BJ (cell line): ENCODE data around the gene SULF2. TPM values are rescaled to one million over a fixed set of nuclear protein-coding genes. Genes with fewer than 3 reads are reported as not detected.

ENCODE experiments used
- CTCF ChIA-PET: fragments of 350-600 bp; formaldehyde crosslinking; extraction: SDS; loops from one replicate; lab custom pipeline; 2021; ENCODE audit warnings: antibody characterized with exemption, inconsistent platforms; lab: Yijun Ruan, JAX
- POLR2A ChIA-PET: fragments of 300-600 bp; sonication (Branson Sonifier 250); formaldehyde crosslinking; extraction: SDS; loops from one replicate; lab custom pipeline; 2021; ENCODE audit warnings: antibody characterized with exemption; lab: Charles Lee
- DNase-seq: peaks from one replicate; pipeline ENCODE4 v3.0.0-alpha.2; 2011; ENCODE audit warnings: low read depth
- H3K27me3 ChIP-seq: 2 replicates; pipeline ENCODE4 v1.6.0; 2011; ENCODE audit warnings: low read length; ENCODE audit not compliant: control insufficient read depth, insufficient read depth
- H3K36me3 ChIP-seq: 2 replicates; pipeline ENCODE4 v1.5.1; 2011; ENCODE audit warnings: low read length; ENCODE audit not compliant: control insufficient read depth, insufficient read depth
- H3K4me3 ChIP-seq: 2 replicates; pipeline ENCODE4 v1.5.1; 2011; ENCODE audit warnings: low read depth, mild to moderate bottlenecking, control low read depth, low read length
- CTCF ChIP-seq: IDR thresholded peaks from 2 replicates; pipeline ENCODE4 v1.5.1; 2011; ENCODE audit warnings: low read depth, mild to moderate bottlenecking, control low read depth, inconsistent platforms, low read length, moderate library complexity; ENCODE audit not compliant: insufficient read depth
- polyA plus RNA-seq: library from polyadenylated mRNA; depleted of rRNA; stranded (reverse); fragments of >200 nt; gene quantifications from 2 replicates; pipeline ENCODE4 v1.2.3, GENCODE V29; 2011

The SULF2 gene
- polyA plus RNA-seq, 1 experiment = 13.2 TPM

GRCh38 chr20:47723322-47723721, 62.0 kb downstream of the SULF2 start:
- ChIA-PET CTCF (interaction anchor here (1.5 to 4.2 kb wide), 3 partner anchors 17 to 897 kb away, joined by 3 to 18 read pairs (median 5); no protein-coding TSS in a partner anchor), POLR2A (no interaction called here)
- no peaks in the 10 kb centered on the region for H3K27me3 ChIP-seq

DNA sequence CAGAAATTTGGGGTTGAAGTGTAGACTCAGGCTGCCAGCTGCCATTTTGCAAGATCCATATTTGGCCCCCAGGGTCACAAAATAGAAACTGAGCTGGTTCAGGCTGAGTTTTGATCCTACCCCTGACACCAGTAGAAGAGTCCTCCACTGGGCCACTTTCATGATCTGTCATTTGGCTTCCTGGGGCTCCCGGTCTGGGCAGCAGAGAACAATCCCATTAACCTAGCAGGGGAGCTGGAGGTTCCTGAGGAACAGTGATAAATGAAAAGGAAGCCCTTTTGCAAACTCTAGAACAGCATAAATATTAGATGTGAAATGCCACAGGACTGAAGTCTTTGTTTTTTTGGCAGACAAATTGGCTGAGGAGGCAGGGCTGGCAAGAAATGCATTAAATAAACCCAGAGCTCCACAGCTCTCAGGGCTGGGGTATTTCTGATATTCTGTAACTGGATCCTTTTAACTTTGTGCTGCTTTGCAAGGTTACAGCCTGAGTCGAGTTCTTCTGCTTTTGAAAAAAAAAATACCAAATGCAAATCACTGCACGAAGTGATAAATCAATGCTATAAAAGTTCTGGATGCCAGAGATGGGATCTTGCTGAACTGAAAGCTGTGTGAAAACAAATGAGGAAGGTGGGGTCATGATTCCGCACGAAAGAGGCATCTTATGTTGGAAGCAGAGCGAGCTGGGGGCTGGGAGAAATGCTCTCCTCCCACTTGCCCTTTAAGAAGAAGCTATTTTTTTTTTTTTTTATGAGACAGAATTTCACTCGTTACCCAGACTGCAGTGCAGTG, 64.4 kb downstream of the SULF2 start:
- DNase-seq = peak; percentile 92
- Histone ChIP-seq H3K4me3 (no peak overlapping the region), H3K27me3 (no peaks in the 10 kb centered on the region), H3K36me3 (no peaks in the 10 kb centered on the region)
- CTCF ChIA-PET = interaction anchor here (0.6 to 4.2 kb wide), 7 partner anchors 11 to 1175 kb away, joined by 3 to 18 read pairs (median 5); no protein-coding TSS in a partner anchor
- POLR2A ChIA-PET = interaction anchor here (0.6 kb wide), 1 partner anchor 76 kb away, joined by 3 read pairs; no protein-coding TSS in a partner anchor
- no peak for TF ChIP-seq CTCF

More at GRCh38 chr20:47723322-47723721, 62.0 kb downstream of the SULF2 start:
- TF ChIP-seq CTCF = no peak
- Histone ChIP-seq H3K4me3 (no peak overlapping the region), H3K36me3 (no peaks in the 10 kb centered on the region)
- no peak for DNase-seq

DNA sequence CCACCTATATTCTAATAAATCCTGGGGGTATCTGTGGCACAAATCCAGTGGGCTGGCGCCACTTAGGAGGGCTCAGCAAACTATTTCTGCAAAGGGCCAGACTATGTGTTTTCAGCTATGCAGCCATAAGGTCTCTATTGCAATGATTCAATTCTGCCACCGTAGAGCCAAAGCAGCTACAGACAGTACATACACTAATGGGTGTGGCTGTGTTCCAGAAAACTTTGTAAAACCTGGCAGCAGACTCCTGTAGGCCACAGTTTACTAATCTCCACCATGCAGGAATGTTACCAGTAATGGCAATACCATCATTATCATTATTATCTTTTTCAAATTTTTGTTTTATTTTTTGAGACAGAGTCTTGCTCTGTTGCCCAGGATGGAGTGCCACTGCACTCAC, 65.7 kb downstream of the SULF2 start:
- TF ChIP-seq CTCF = no peak
- CTCF ChIA-PET = interaction anchor here (4.2 kb wide), 1 partner anchor 901 kb away, joined by 18 read pairs; no protein-coding TSS in a partner anchor
- H3K36me3 ChIP-seq = no peaks in the 10 kb centered on the region
- DNase-seq = no peak
- no peak overlapping the region for H3K4me3 ChIP-seq
- 0 out of 2 replicates have a peak, but pooled peaks cover under 1% of the 10 kb centered on the region for H3K27me3 ChIP-seq
- POLR2A ChIA-PET = no interaction called here

DNA sequence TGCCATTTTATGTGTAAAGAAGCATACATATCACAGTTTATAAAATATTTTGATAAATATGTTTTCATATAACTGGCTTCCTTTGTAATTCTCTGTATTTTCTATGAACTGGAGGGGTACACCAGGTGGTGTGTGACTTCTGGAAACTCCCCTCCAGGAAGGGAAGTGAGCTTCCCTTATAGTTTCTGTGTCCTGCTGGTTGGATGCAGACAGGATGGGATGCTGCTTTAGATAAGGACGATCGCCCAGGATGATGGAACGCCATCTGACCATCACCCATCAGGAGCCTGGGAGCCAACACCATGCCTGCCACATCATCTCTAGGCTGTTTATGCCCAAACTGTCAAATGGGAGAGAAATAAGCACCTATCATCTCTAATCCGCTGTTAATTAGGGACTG, 66.1 kb downstream of the SULF2 start:
- Histone ChIP-seq H3K4me3 (no peak overlapping the region), H3K36me3 (no peaks in the 10 kb centered on the region), H3K27me3 (0 out of 2 replicates have a peak, but pooled peaks cover 3% of the 10 kb centered on the region)
- no peak for DNase-seq
- ChIA-PET CTCF (interaction anchor here (0.7 kb wide), 1 partner anchor 328 kb away, joined by 3 read pairs; no protein-coding TSS in a partner anchor), POLR2A (no interaction called here)
- TF ChIP-seq CTCF = no peak

- no peak for TF ChIP-seq CTCF
Measured at GRCh38 chr20:47718398-47718797, 66.9 kb downstream of the SULF2 start.

More at GRCh38 chr20:47718398-47718797, 66.9 kb downstream of the SULF2 start:
- H3K4me3 ChIP-seq = no peak overlapping the region
- H3K36me3 ChIP-seq = no peaks in the 10 kb centered on the region
- DNase-seq = no peak
- ChIA-PET POLR2A (no interaction called here), CTCF (interaction anchor here (0.7 to 2.1 kb wide), 2 partner anchors 329 to 902 kb away, joined by 3 to 13 read pairs; no protein-coding TSS in a partner anchor)
- H3K27me3 ChIP-seq = 0 out of 2 replicates have a peak, but pooled peaks cover 3% of the 10 kb centered on the region
